Left renal pelvis (tissue), 4 donors: Measurements from ENCODE around the gene TAS2R41. TPM values are rescaled to one million over a fixed set of nuclear protein-coding genes. Genes with fewer than 3 reads are reported as not detected.
"Not testable (repeated sequence)": the region's sequence is repeated elsewhere in the genome, so short reads cannot be mapped to it uniquely, and the experiment has no call there.

Experiments
- DNase-seq, 4 donors: peaks; one replicate each; pipeline ENCODE4 v3.0.0-alpha.2; 2013; ENCODE audit warnings: low read depth in 4 of 4, low spot score in 3 of 4
- polyA plus RNA-seq, 4 donors: library from polyadenylated mRNA; unstranded; fragments of 120-200 nt; gene quantifications; one replicate each; pipeline ENCODE4 v1.2.1, GENCODE V29; 2013; ENCODE audit not compliant: insufficient read length in 4 of 4

The TAS2R41 gene
- polyA plus RNA-seq, 4 donors: not detected

GRCh38 chr7:143455942-143456341 is 21.7 kb upstream of the TAS2R41 start:
- no peak for DNase-seq

GRCh38 chr7:143456992-143457793 is 20.5 kb upstream of the TAS2R41 start:
- no peak for DNase-seq

GRCh38 chr7:143458263-143458662 is 19.4 kb upstream of the TAS2R41 start:
- no peak for DNase-seq

GRCh38 chr7:143458681-143459080 is 19.0 kb upstream of the TAS2R41 start:
- DNase-seq: no peak

GRCh38 chr7:143459359-143459758 is 18.3 kb upstream of the TAS2R41 start:
- DNase-seq: no peak

GRCh38 chr7:143460271-143460979 is 17.2 kb upstream of the TAS2R41 start:
- no peak for DNase-seq

GRCh38 chr7:143462045-143462444 is 15.6 kb upstream of the TAS2R41 start:
- no peak for DNase-seq

- DNase-seq: no peak
Observed at GRCh38 chr7:143463556-143463955, 14.1 kb upstream of the TAS2R41 start.

- DNase-seq: no peak
Observed at GRCh38 chr7:143463957-143464356, 13.7 kb upstream of the TAS2R41 start.

DNA sequence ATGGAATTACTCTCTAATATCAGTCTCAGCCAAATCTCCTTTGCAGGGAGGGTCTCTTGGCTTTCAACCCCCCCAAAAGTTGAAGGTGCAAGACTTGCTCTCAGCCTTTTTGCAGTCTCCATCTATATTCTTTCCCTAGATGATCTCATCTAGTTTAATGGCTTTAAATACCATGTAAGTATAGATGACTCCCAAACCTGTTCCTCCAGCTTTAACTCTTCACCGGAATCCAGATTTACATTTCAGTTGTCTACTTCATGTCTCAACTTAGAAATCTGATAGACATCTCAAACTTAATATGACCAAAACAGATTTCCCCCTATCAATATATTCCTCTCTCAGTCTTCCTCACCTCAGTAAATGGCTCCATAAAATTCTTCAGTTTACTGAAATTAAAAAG is 9.9 kb upstream of the TAS2R41 start:
- no peak for DNase-seq

DNA sequence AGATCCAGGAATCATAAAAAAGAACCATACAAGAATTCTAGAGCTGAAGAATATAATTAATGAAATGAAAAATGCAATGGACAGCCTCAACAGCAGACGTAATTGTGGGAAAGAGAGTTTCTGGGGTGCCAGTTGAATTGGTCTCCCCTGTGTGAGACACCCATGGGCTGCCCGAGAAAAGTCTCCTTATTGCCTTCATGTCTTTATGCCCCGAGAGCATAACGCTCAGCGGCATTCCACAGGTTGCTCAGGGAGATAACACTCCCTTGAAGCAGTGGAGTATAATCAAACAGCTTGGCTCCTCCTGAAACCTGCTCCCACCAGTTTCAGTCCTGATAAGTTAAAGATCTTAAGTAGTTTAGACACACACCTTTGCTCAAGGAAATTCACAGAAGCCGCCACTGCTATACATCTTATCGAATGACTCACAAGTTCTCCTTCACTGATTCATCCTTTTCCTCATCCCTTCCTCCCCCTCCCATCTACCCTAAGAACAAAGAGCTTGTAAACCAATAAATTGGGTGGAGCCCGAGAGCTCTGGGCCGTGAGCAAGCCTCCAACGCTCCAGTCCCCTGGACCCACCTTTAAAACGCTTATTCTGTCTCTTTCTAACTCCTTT is 5.5 kb upstream of the TAS2R41 start:
- DNase-seq: not testable (repeated sequence)

DNA sequence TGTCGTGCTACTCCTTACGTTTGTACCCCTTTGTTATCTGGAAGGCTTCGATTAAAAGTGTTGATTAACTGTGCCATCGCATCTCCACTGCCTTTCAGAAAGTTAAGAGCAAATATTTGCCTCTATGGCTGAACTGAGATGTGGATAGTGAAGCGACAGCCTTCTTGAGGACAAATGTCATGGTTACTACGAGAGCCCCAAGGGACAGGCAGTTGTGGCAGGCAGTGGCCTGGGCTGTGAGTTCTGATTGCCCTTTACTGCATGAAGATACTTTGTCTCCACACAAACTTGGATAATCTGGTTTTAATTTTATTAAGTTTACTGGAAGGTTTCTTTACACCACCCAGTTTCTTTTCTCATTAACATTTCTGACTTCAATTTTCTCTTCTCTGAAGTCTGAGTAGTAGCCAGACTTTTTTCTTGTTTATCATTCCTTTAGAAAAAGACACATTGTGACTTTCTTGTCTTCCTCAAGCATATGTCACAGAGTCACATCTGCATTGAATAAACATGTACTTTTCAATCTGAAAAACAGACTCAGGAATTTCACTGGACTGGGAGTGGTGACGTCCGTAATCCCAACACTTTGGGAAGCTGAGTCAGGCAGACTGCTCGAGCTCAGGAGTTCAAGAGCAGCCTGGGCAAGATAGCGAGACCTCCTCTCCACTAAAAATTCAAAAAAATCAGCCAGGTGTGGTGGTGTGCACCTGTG is 1.5 kb downstream of the TAS2R41 start:
- no peak for DNase-seq

DNA sequence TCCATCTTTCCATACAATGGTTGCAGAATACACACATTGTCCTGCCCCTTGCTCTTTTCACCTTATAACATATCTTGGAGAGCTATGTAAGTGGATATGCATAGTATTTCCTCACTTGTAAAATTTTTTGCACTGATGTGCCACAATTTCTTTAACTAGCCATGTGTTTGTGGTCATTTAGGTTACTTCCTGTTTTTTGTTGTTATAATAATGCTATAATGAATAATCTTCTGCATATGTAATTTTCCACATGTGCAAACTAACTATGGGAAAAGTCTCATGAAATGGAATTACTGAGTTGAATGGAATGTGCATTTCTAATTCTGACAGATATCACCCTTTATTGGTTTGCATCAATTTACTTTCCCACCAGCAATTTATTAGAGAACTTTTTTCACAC is 2.8 kb downstream of the TAS2R41 start:
- no peak for DNase-seq

DNA sequence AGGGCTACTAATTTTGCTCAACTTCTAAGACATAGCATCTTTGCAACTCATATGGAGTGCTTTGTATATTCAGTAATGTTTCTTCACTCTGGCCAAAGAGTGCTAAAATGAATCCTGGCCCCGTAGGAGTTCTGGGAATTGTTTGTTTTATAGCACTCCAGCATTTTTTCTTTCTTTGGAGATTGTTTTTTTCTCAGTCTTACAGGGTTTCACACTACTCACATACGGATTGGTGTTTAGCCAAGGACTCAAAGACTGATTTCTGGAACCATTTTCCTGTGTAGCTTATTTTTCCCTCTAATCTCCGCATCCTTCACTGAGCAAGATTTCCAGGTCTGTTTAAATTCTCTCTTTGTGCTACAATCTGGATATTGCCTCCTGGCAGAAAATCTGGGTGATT is 6.4 kb downstream of the TAS2R41 start:
- DNase-seq: no peak

DNA sequence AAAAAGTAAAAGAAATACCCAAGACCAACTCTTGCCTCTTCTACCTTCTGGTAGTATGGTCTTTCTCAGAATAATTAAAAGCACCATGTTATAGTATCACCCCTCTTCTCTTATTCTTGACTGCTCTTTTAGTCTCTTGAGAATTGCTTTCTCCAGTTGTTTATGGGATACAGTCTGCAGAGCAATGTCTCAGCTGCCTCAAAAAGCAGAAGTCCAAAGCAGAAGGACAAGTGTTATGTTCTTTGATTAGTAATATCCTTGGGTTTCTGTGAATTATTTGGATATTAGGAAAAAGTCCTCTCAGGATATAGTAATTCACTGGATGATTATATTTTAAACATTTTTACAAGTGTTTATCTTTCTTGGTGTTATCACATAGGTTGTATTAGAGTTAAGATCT is 7.4 kb downstream of the TAS2R41 start:
- DNase-seq: no peak

DNA sequence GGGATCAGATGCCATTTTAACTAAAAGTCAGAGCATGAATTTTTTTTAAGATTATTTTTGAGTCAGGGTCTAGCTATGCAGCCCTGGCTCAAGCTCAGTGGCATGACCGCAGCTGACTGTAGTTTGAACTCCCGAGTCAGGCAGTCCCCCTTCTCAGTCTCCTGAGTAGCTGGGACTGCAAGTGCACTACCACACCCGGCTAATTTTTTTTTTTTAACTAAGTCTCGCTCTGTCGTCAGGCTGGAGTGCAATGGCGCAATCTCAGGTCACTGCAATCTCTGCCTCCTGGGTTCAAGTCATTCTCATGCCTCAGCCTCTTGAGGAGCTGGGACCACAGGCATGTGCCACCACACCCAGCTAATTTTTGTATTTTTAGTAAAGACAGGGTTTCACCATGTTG is 7.8 kb downstream of the TAS2R41 start:
- no peak for DNase-seq

- not testable (repeated sequence) for DNase-seq
Observed at GRCh38 chr7:143486266-143486665, 8.6 kb downstream of the TAS2R41 start.

DNA sequence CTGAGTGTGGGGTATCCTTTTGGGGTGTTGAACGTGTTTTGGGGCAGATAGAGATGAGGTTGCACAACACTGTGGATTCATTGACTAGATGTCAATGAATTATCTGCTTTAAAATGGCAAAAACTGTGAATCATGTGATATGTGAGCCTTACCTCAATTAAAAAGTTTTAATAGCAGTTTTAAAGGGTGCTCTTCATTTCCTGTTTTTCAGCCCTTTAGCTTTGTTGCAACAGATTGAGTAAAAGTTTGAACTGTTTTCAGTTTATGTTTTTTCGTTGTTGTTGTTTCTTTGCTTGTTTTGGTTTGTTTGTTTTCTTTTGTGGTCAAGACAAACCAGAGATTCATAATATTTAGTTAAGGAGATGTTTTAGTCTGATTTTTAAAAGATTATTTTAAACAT is 9.4 kb downstream of the TAS2R41 start:
- no peak for DNase-seq

GRCh38 chr7:143487566-143487965 is 9.9 kb downstream of the TAS2R41 start:
- DNase-seq: no peak

DNA sequence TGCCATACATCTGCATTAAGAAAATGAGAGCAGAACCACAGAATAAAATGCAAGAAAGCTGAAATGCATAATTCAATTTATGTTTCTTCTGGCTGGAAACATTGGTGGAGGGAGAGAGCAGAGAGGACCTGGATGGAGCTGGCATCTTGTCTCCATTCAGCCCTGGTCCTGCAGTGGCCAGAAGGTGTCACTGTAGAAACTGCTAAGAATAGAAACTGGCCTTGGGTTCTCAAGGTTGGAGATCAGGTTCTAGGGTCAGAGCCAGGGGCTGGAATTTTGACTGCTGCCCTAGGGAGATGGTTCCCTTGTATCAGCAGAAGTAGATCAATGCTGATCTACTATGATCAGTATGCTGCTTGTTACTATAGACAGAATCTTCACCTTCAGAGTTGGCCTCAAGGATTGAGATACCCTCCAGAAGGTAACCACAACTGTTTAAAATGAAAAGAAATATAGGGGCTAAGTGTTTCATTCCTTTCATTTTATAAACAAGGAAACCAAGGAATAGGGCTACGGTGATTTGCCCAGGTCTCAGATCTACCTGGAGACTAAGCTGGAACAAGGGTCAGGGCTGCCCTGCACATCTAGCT is 13.1 kb downstream of the TAS2R41 start:
- no peak for DNase-seq

DNA sequence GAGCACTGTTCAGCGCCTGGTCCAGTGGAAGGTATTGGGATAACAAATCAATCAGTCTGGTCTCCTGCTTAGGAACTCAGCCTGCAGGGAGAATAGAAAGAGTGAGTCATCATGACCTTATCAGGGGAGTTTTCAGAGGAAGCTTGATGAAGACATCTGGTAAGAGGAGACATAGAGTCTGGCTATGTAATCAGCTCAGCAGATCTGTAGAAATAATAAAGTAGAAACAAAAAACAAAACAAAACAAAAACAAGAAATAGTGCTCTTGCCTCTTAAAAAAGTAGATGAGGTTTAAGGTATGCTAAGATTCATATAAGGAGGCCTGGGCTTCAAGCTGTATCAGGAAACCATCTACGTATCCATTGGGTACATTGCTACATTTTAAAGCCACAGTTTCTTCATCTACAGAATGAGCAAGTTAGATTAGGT is 14.4 kb downstream of the TAS2R41 start:
- DNase-seq: no peak
